Measurements from ENCODE around the gene PPA1.

GRCh38 chr10:70198696-70199466 is 34.3 kb downstream of the PPA1 start:
- TF ChIP-seq CTCF (IDR thresholded peaks at IDR 0.05), result no peak
- no peak for TF ChIP-seq EZH2 (IDR thresholded peaks at IDR 0.05; ENCODE audit: borderline replicate concordance, insufficient read depth, low read depth, low read length, poor library complexity, severe bottlenecking)

Data from B cell (primary cell).